ENCODE measurements around the gene SH3GL2. TPM values are rescaled to one million over a fixed set of nuclear protein-coding genes. Genes with fewer than 3 reads are reported as not detected.

SH3GL2 gene
- not detected in 2 replicates for total RNA-seq

DNA sequence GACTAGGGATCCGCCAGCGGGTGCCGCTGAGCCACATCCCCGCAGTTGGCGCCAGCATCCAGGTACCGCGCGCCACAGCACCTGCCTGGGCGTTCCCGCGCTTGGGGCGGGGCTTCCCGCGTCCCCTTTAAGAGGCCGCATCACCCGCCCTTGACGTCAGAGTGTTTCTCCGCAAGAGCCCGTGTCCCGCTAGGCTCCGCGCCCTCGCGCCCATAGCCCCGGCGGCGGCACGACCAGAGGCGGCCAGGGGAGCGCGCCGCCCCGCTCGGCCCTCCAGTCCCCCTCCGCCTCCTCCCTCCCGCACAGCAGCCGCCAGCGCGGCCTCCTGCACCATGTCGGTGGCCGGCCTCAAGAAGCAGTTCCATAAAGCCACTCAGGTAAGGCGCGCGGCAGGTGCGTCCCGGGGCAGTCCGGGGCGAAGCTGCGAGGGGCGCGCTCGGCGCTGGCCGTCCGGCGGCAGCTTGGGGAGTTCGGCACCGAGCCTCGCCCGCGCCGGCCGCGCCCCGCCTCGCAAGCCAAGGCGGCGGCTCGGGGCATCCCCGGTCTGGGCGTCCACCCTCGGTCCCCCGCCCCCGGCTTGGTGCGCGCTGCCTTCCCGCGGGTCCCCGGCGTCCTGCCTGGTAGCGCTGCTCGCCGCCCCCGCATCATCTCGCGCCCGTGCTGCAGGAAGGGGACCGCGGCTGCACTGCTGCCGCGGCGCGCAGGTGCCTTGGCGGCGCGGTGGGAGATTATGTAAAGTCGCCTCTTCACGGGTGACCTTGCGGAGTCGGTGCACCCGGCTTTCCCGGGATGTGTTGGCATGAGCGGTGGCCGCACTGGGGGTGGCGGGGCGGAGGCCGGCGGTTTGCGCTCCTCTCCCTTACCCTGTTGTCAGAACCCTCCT, at the start of gene SH3GL2:
TSS of gene SH3GL2 (plus strand) at position 156 of the 883 bp plus-strand sequence.
- ChIA-PET POLR2A (no interaction called here), CTCF (no interaction called here)
- no peak for ATAC-seq (ENCODE audit: low read depth)
- no peak for DNase-seq
- Mint-ChIP-seq H3K9me3 (peaks cover 5% of the 10 kb centered on the region), H3K27ac (no peak within 1 kb of the TSS), H3K36me3 (ENCODE audit: low read depth) (no peaks in the 10 kb centered on the region), H3K4me1 (peaks cover 8% of the 10 kb centered on the region), H3K27me3 (peaks cover 30% of the 10 kb centered on the region), H3K4me3 (peak within 1 kb of the TSS; percentile 48)
- intact Hi-C loops (cut with micrococcal nuclease), result no loop called here
- TF ChIP-seq, protein P1, sequence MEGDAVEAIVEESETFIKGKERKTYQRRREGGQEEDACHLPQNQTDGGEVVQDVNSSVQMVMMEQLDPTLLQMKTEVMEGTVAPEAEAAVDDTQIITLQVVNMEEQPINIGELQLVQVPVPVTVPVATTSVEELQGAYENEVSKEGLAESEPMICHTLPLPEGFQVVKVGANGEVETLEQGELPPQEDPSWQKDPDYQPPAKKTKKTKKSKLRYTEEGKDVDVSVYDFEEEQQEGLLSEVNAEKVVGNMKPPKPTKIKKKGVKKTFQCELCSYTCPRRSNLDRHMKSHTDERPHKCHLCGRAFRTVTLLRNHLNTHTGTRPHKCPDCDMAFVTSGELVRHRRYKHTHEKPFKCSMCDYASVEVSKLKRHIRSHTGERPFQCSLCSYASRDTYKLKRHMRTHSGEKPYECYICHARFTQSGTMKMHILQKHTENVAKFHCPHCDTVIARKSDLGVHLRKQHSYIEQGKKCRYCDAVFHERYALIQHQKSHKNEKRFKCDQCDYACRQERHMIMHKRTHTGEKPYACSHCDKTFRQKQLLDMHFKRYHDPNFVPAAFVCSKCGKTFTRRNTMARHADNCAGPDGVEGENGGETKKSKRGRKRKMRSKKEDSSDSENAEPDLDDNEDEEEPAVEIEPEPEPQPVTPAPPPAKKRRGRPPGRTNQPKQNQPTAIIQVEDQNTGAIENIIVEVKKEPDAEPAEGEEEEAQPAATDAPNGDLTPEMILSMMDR (IDR thresholded peaks at IDR 0.05), result no peak

DNA sequence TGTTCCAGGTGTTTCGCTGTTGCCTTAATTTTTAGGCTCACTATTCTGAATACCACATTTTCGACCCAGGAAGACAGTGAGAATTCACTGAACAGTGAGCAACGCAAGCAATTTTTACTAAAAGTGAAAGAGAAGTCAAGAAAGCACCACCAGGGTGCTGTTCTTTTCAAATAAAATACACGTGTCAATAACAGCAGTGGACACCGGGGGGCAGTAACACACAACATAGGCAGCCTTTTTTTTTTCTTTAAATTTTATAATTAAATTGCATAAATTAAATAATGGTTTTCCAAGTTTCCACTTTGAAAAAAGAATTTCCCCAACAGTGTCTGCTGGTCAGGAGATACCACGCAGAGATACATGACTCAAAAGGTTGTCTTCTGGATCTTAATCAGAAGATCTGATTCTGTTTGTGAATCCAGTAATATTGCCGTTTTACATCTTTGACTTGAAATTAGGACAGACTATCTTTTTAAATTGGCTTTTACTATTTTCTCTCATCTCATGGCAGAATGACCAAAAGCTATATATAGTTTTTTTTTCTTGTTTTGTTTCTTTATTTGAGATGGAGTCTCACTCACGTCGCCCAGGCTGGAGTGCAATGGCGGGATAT, 47.1 kb upstream of the SH3GL2 start:
- ChIA-PET CTCF (interaction anchor here (0.6 kb wide), 1 partner anchor 13 kb away, joined by 3 read pairs; no protein-coding TSS in a partner anchor), POLR2A (no interaction called here)
- Mint-ChIP-seq H3K27ac (no peak overlapping the region), H3K4me3 (no peak overlapping the region), H3K36me3 (ENCODE audit: low read depth) (no peaks in the 10 kb centered on the region), H3K9me3 (no peaks in the 10 kb centered on the region), H3K4me1 (no peaks in the 10 kb centered on the region), H3K27me3 (no peaks in the 10 kb centered on the region)
- ATAC-seq (ENCODE audit: low read depth) (no peak), DNase-seq (no peak)
- TF ChIP-seq, protein P1 (IDR thresholded peaks at IDR 0.05), result no peak
- intact Hi-C loops (cut with micrococcal nuclease), result loop anchor here (10.0 kb wide), 2 partner anchors 63 to 1643 kb away; no protein-coding TSS in a partner anchor

DNA sequence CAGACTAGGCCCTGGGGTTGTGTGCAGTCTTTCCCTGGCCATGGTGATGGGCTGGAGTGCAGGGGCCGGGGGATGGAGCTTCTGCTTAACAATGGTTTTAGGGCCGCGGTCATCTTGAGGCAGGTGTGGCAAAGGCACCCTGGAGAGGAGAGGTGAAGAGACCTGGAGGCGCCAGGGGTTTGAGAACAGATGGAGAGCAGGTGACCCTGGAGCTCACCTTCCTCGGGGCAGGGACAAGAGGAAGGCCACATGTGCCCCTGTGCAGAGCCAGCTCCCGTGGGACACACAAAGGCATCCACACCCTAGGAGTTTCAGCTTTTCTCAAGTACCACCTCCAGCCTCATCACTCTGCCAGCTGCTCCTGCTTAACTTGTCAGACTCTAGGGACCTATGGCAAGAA, 46.4 kb upstream of the SH3GL2 start:
- H3K4me3 Mint-ChIP-seq, result no peak overlapping the region
- no peaks in the 10 kb centered on the region for H3K36me3 Mint-ChIP-seq (ENCODE audit: low read depth)
- CTCF ChIA-PET, result interaction anchor here (0.6 kb wide), 1 partner anchor 14 kb away, joined by 3 read pairs; no protein-coding TSS in a partner anchor
- DNase-seq, result no peak
- no peak for ATAC-seq (ENCODE audit: low read depth)
- POLR2A ChIA-PET, result no interaction called here
- no peaks in the 10 kb centered on the region for H3K9me3 Mint-ChIP-seq
- H3K27me3 Mint-ChIP-seq, result no peaks in the 10 kb centered on the region
- no peaks in the 10 kb centered on the region for H3K4me1 Mint-ChIP-seq
- no peak overlapping the region for H3K27ac Mint-ChIP-seq
- TF ChIP-seq, protein P1 (IDR thresholded peaks at IDR 0.05), result no peak
- intact Hi-C loops (cut with micrococcal nuclease), result loop anchor here (10.0 kb wide), 2 partner anchors 62 to 1642 kb away; no protein-coding TSS in a partner anchor

DNA sequence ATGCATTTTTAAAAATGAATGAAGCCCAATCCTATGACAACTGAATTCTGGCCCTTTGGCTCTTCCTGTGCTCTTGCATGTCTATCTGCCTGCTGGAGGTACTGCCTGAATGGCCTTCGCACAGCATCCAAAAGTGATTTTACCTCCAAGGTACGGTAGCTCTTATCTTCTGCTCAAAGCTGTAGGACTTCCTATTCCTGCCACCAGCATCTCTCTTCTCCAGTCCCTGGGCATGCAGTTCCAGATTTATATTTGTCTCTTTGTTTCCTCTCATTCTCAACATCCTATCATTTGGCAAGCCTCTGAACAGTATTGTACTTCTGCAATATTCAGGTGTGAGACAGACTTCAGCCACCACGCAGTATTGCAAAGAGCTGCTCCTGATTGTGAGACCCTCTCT, 43.7 kb upstream of the SH3GL2 start:
- no peaks in the 10 kb centered on the region for H3K36me3 Mint-ChIP-seq (ENCODE audit: low read depth)
- POLR2A ChIA-PET, result no interaction called here
- H3K27ac Mint-ChIP-seq, result no peak overlapping the region
- CTCF ChIA-PET, result no interaction called here
- TF ChIP-seq, protein P1 (IDR thresholded peaks at IDR 0.05), result no peak
- H3K9me3 Mint-ChIP-seq, result peaks cover 3% of the 10 kb centered on the region
- no peaks in the 10 kb centered on the region for H3K27me3 Mint-ChIP-seq
- no peaks in the 10 kb centered on the region for H3K4me1 Mint-ChIP-seq
- DNase-seq (no peak), ATAC-seq (ENCODE audit: low read depth) (no peak)
- H3K4me3 Mint-ChIP-seq, result no peak overlapping the region
- intact Hi-C loops (cut with micrococcal nuclease), result loop anchor here (10.0 kb wide), 2 partner anchors 60 to 1640 kb away; no protein-coding TSS in a partner anchor

DNA sequence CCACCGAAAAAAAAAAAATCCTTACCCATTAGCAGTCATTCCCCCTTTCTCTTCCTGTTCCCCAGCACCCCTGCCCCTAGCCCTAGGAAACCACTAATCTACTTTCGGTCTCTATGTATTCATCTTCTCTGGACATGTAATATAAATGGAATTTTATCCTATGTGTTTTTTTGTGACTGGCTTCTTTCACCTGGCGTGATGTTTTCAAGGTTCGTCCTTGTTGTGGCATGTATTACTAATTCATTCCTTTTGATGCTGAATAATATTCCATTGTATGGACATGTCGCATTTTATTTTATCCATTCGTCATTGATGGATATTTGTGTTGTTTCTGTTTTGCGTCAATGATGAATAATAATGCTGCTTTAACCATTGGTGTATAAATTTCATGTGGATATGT, 42.8 kb upstream of the SH3GL2 start:
- intact Hi-C loops (cut with micrococcal nuclease), result loop anchor here (10.0 kb wide), 2 partner anchors 59 to 1639 kb away; no protein-coding TSS in a partner anchor

More for the DNA sequence above, 42.8 kb upstream of the SH3GL2 start:
- no peaks in the 10 kb centered on the region for H3K4me1 Mint-ChIP-seq
- H3K4me3 Mint-ChIP-seq, result no peak overlapping the region
- peaks cover 3% of the 10 kb centered on the region for H3K9me3 Mint-ChIP-seq
- ATAC-seq (ENCODE audit: low read depth), result no peak
- H3K27ac Mint-ChIP-seq, result no peak overlapping the region
- no peaks in the 10 kb centered on the region for H3K27me3 Mint-ChIP-seq
- DNase-seq, result no peak
- TF ChIP-seq, protein P1 (IDR thresholded peaks at IDR 0.05), result no peak
- ChIA-PET CTCF (no interaction called here), POLR2A (no interaction called here)
- H3K36me3 Mint-ChIP-seq (ENCODE audit: low read depth), result no peaks in the 10 kb centered on the region
